Activated naive CD4-positive, alpha-beta T cell treated with anti-CD3 and anti-CD28 coated beads, Interleukin-2, amount 50 U/mL, for 72 hours (primary cell): Measurements from ENCODE around the gene TMEM45A. TPM values are rescaled to one million over a fixed set of nuclear protein-coding genes. Genes with fewer than 3 reads are reported as not detected.
"Not testable (repeated sequence)": the region's sequence is repeated elsewhere in the genome, so short reads cannot be mapped to it uniquely, and the experiment has no call there.

ENCODE experiments used
- ATAC-seq, 2 donors: fragments of 150-1000 bp; cut with Tn5 transposase; 2 replicates each; pipeline ENCODE4 v1.10.0; 2021; ENCODE audit warnings: mild to moderate bottlenecking in 2 of 2, moderate library complexity in 2 of 2
- DNase-seq, 2 donors: peaks; one replicate each; pipeline ENCODE4 v3.0.0; 2021 to 2022; ENCODE audit warnings: low spot score in 2 of 2
- H3K27ac Mint-ChIP-seq, 2 donors: one replicate each; pipeline ENCODE4 v1.8.0; 2022; ENCODE audit warnings: mild to moderate bottlenecking in 2 of 2, mixed read lengths in 2 of 2
- H3K36me3 Mint-ChIP-seq, 2 donors: one replicate each; pipeline ENCODE4 v1.8.0; 2022; ENCODE audit warnings: mixed read lengths in 2 of 2
- H3K9me3 Mint-ChIP-seq, 2 donors: one replicate each; pipeline ENCODE4 v1.8.0; 2022; ENCODE audit warnings: mixed read lengths in 2 of 2
- total RNA-seq, 2 donors: library from RNA; stranded (reverse); gene quantifications; one replicate each; pipeline ENCODE4 v1.2.3, GENCODE V29; 2022

Gene TMEM45A
- total RNA-seq, 2 donors from 2014 or later = 0.36 to 6.6 TPM

- H3K27ac Mint-ChIP-seq = no peak overlapping the region
- peaks cover 7 to 9% of the 10 kb centered on the region in 2 donors for H3K9me3 Mint-ChIP-seq
- DNase-seq (no peak), ATAC-seq (no peak)
- H3K36me3 Mint-ChIP-seq = peaks cover 9 to 10% of the 10 kb centered on the region in 2 donors
These were observed 21.0 kb upstream of the TMEM45A start for GRCh38 chr3:100471444-100471843.

- H3K27ac Mint-ChIP-seq, ATAC-seq, DNase-seq, H3K36me3 Mint-ChIP-seq, H3K9me3 Mint-ChIP-seq: not testable (repeated sequence)
These were observed 14.5 kb upstream of the TMEM45A start for GRCh38 chr3:100477851-100478360.

GRCh38 chr3:100478521-100478920 is 13.9 kb upstream of the TMEM45A start:
- H3K9me3 Mint-ChIP-seq, H3K27ac Mint-ChIP-seq, H3K36me3 Mint-ChIP-seq, ATAC-seq, DNase-seq: not testable (repeated sequence)

- no peaks in the 10 kb centered on the region for H3K36me3 Mint-ChIP-seq
- no peak for ATAC-seq
- DNase-seq = no peak
- H3K27ac Mint-ChIP-seq = no peak overlapping the region
- no peaks in the 10 kb centered on the region for H3K9me3 Mint-ChIP-seq
These were observed 12.3 kb upstream of the TMEM45A start for GRCh38 chr3:100480081-100480480.

GRCh38 chr3:100482176-100482575 is 10.2 kb upstream of the TMEM45A start:
- Mint-ChIP-seq H3K9me3 (no peaks in the 10 kb centered on the region), H3K36me3 (no peaks in the 10 kb centered on the region), H3K27ac (no peak overlapping the region)
- no peak for DNase-seq
- ATAC-seq = no peak

- Mint-ChIP-seq H3K36me3 (no peaks in the 10 kb centered on the region), H3K9me3 (no peaks in the 10 kb centered on the region), H3K27ac (peak overlapping the region in 1 of 2 donors; percentile 0)
- DNase-seq (no peak), ATAC-seq (no peak)
These were observed 8.9 kb upstream of the TMEM45A start for GRCh38 chr3:100483529-100483928.

- Mint-ChIP-seq H3K27ac (peak overlapping the region in 1 of 2 donors; percentile 11), H3K9me3 (no peaks in the 10 kb centered on the region), H3K36me3 (no peaks in the 10 kb centered on the region)
- DNase-seq = no peak
- no peak for ATAC-seq
These were observed 5.6 kb upstream of the TMEM45A start for GRCh38 chr3:100486808-100487207.

GRCh38 chr3:100489118-100489517 is 3.3 kb upstream of the TMEM45A start:
- H3K9me3 Mint-ChIP-seq = no peaks in the 10 kb centered on the region
- DNase-seq = no peak
- H3K36me3 Mint-ChIP-seq = no peaks in the 10 kb centered on the region
- H3K27ac Mint-ChIP-seq = no peak overlapping the region
- no peak for ATAC-seq

- no peak for ATAC-seq
- no peaks in the 10 kb centered on the region for H3K9me3 Mint-ChIP-seq
- H3K36me3 Mint-ChIP-seq = no peaks in the 10 kb centered on the region
- no peak for DNase-seq
- no peak overlapping the region for H3K27ac Mint-ChIP-seq
These were observed 4.4 kb downstream of the TMEM45A start for GRCh38 chr3:100496711-100497261.

- no peak for DNase-seq
- ATAC-seq = no peak
- Mint-ChIP-seq H3K27ac (no peak overlapping the region), H3K9me3 (no peaks in the 10 kb centered on the region), H3K36me3 (no peaks in the 10 kb centered on the region)
These were observed 7.2 kb downstream of the TMEM45A start for GRCh38 chr3:100499651-100500050.

GRCh38 chr3:100500320-100500880 is 8.0 kb downstream of the TMEM45A start:
- no peak overlapping the region for H3K27ac Mint-ChIP-seq
- ATAC-seq (no peak), DNase-seq (no peak)
- no peaks in the 10 kb centered on the region for H3K36me3 Mint-ChIP-seq
- no peaks in the 10 kb centered on the region for H3K9me3 Mint-ChIP-seq

- ATAC-seq = no peak
These were observed 11.0 kb downstream of the TMEM45A start for GRCh38 chr3:100503448-100503847.

GRCh38 chr3:100506355-100506754 is 13.9 kb downstream of the TMEM45A start:
- Mint-ChIP-seq H3K27ac (no peak overlapping the region), H3K36me3 (no peaks in the 10 kb centered on the region), H3K9me3 (no peaks in the 10 kb centered on the region)
- no peak for ATAC-seq
- DNase-seq = no peak

More at GRCh38 chr3:100503448-100503847, 11.0 kb downstream of the TMEM45A start:
- Mint-ChIP-seq H3K36me3 (no peaks in the 10 kb centered on the region), H3K9me3 (no peaks in the 10 kb centered on the region), H3K27ac (no peak overlapping the region)
- no peak for DNase-seq

- H3K9me3 Mint-ChIP-seq, DNase-seq, ATAC-seq, H3K27ac Mint-ChIP-seq, H3K36me3 Mint-ChIP-seq: not testable (repeated sequence)
These were observed 17.4 kb downstream of the TMEM45A start for GRCh38 chr3:100509818-100510217.

GRCh38 chr3:100516232-100516631 is 23.8 kb downstream of the TMEM45A start:
- DNase-seq = no peak
- Mint-ChIP-seq H3K27ac (no peak overlapping the region), H3K36me3 (no peaks in the 10 kb centered on the region), H3K9me3 (no peaks in the 10 kb centered on the region)
- no peak for ATAC-seq

- Mint-ChIP-seq H3K9me3 (no peaks in the 10 kb centered on the region), H3K36me3 (no peaks in the 10 kb centered on the region), H3K27ac (no peak overlapping the region)
- DNase-seq = no peak
- ATAC-seq = no peak
These were observed 24.4 kb downstream of the TMEM45A start for GRCh38 chr3:100516838-100517237.

GRCh38 chr3:100517276-100517675 is 24.9 kb downstream of the TMEM45A start:
- Mint-ChIP-seq H3K9me3 (no peaks in the 10 kb centered on the region), H3K27ac (no peak overlapping the region), H3K36me3 (no peaks in the 10 kb centered on the region)
- ATAC-seq (no peak), DNase-seq (no peak)

GRCh38 chr3:100518244-100518643 is 25.8 kb downstream of the TMEM45A start:
- no peak for ATAC-seq
- no peak overlapping the region for H3K27ac Mint-ChIP-seq

More at GRCh38 chr3:100518244-100518643, 25.8 kb downstream of the TMEM45A start:
- H3K9me3 Mint-ChIP-seq = no peaks in the 10 kb centered on the region
- no peaks in the 10 kb centered on the region for H3K36me3 Mint-ChIP-seq
- no peak for DNase-seq
